Psoas muscle (tissue), 8 donors: ENCODE results near the gene TH. TPM values are rescaled to one million over a fixed set of nuclear protein-coding genes. Genes with fewer than 3 reads are reported as not detected.
"Not testable (repeated sequence)": the region's sequence is repeated elsewhere in the genome, so short reads cannot be mapped to it uniquely, and the experiment has no call there.

Experiments used
- ATAC-seq, 4 donors: fragments of 200-7000 bp; cut with Tn5 transposase; one replicate each; pipeline ENCODE4 v1.9.1; 2020; ENCODE audit warnings: moderate library complexity in 3 of 4, mild to moderate bottlenecking in 2 of 4
- DNase-seq, 2 donors: peaks; one replicate each; pipeline ENCODE4 v3.0.0-alpha.2; 2020
- H3K27ac ChIP-seq: fragments of 200-600 bp; one replicate; pipeline ENCODE4 v1.8.0; 2022
- H3K27me3 ChIP-seq, 3 donors: fragments of 200-600 bp in 1 of 3; one replicate each; pipeline versions ENCODE4 v1.6.1 to v1.8.0; 2013 to 2022; ENCODE audit warnings: low read length in 2 of 3, mild to moderate bottlenecking in 2 of 3, moderate library complexity in 1 of 3; ENCODE audit not compliant: insufficient read depth in 3 of 3
- H3K36me3 ChIP-seq, 2 donors: fragments of 200-600 bp in 1 of 2; one replicate each; pipeline versions ENCODE4 v1.6.1 to v1.8.0; 2013 to 2022; ENCODE audit warnings: low read depth in 1 of 2, mild to moderate bottlenecking in 1 of 2, moderate library complexity in 1 of 2; ENCODE audit not compliant: insufficient read depth in 1 of 2
- H3K4me1 ChIP-seq: fragments of 200-600 bp; one replicate; pipeline ENCODE4 v1.8.0; 2022
- H3K4me3 ChIP-seq: fragments of 200-600 bp; one replicate; pipeline ENCODE4 v1.8.0; 2022; ENCODE audit warnings: mild to moderate bottlenecking
- H3K9me3 ChIP-seq: fragments of 200-600 bp; one replicate; pipeline ENCODE4 v1.8.0; 2022
- CTCF ChIP-seq: fragments of 200-600 bp; IDR thresholded peaks from one replicate; pipeline ENCODE4 v1.8.0; 2022; ENCODE audit warnings: antibody characterized with exemption
- WGBS, 3 donors: extraction: QIAGEN DNeasy Blood & Tissue Kit; methylation state at CpG; one replicate each; pipeline versions ENCODE4 v1.1.6 to v1.1.7; 2013; 5-methylcytosine and 5-hydroxymethylcytosine counted together
- intact Hi-C, 2 donors: fragments of 100-400 bp; cut with DNase I; formaldehyde crosslinking; loops; one replicate each; pipeline versions ENCODE4 v1.11.0 to v1.14.2; 2022
- polyA plus RNA-seq, 3 donors: library from polyadenylated mRNA; stranded (reverse); fragments of 200-250 nt; gene quantifications; one replicate each; pipeline ENCODE4 v1.2.3, GENCODE V29; 2013
- total RNA-seq, 4 donors: library from RNA; stranded (reverse); fragmentation: NEBNext Ultra II Directional in 2 of 4; extraction: Animal tissue kit (Norgen Biotek cat#: 25700) in 2 of 4; gene quantifications; one replicate each; pipeline versions ENCODE4 v1.2.1 to v1.2.4, GENCODE V29; 2021 to 2023
- donor health status: healthy with polysubstance abuse.
- donor health status: DM: no; HTN: no; CAD: no; lungs with moderate emphysema.
- donor health status: Bipolar disorder and iron deficiency.
- donor health status: healthy.
- donor health status: DM: yes; HTN: yes; CAD: no.
- donor health status: DM: no; HTN: no; CAD: no.
- donor health status: DM: no; HTN: no; CAD: no.
- donor health status: DM: yes; HTN: yes; CAD: no.

Gene TH
- total and polyA plus RNA-seq, 7 donors, result 0.16 to 0.34 TPM; not detected in 5

GRCh38 chr11:2126520-2127085 is 45.0 kb downstream of the TH start:
- Histone ChIP-seq H3K9me3 (no peaks in the 10 kb centered on the region), H3K27me3 (peaks cover 0 to 16% (median 4%) of the 10 kb centered on the region in 3 donors), H3K36me3 (no peaks in the 10 kb centered on the region), H3K27ac (no peak overlapping the region), H3K4me1 (no peaks in the 10 kb centered on the region), H3K4me3 (no peak overlapping the region)
- WGBS, 3 donors, result 90 to 92% (median 92%) methylated on average over 2 of the region's 2 CpGs
- intact Hi-C loops, result no loop called here
- peak in 1 of 2 donors; percentile 6 for DNase-seq
- ATAC-seq, result no peak
- TF ChIP-seq CTCF, result no peak

DNA sequence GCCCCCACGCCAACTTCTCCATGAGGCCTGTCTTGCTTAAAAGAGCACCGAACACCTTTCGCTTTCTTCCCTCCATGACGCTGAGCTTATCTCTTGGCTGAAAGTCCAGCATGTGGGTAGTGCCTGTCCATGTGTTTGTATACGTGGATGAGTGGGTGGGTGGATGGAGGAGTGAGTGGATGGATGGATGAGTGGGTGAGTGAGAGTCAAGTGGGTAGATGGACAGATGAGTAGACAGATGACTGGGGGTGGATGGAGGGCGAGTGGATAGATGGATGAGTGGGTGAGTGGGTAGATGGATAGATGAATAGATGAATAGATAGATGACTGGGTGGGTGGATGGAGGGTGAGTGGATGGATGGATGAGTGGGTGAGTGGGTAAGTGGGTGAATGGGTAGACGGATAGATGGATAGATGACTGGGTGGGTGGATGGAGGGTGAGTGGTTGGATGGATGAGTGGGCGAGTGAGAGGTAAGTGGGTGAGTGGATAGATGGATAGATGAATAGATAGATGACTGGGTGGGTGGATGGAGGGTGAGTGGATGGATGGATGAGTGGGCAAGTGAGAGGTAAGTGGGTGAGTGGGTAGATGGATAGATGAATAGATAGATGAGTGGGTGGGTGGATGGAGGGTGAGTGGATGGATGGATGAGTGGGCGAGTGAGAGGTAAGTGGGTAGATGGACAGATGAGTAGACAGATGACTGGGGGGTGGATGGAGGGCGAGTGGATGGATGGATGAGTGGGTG is 46.7 kb downstream of the TH start:
- H3K36me3 ChIP-seq, H3K9me3 ChIP-seq, H3K27ac ChIP-seq, intact Hi-C loops, H3K4me1 ChIP-seq, H3K4me3 ChIP-seq, DNase-seq, ATAC-seq: not testable (repeated sequence)
- H3K27me3 ChIP-seq, result peaks cover 0 to 24% (median under 1%) of the 10 kb centered on the region in 3 donors
- WGBS, 3 donors, result 89 to 91% (median 90%) methylated on average over 8 of the region's 10 CpGs

DNA sequence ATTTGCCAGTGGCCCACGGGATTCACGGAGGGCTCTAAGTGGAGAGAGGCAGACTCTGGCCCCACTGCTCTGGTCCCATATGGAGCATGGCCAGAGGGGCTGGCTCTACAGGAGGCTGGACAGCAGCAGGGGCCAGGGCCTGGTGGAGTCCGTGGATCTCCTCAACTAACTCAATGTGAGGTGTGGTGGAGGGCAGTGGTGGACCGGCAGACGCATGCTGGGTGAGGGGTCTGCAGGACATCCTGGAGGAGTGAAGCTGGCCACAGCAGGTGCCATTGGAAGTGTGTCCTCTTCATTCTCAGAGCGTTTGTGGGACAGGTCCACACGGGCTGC is 48.0 kb downstream of the TH start:
- Histone ChIP-seq H3K4me3 (no peak overlapping the region), H3K27ac (no peak overlapping the region), H3K9me3 (no peaks in the 10 kb centered on the region), H3K36me3 (no peaks in the 10 kb centered on the region), H3K27me3 (peaks cover 0 to 16% (median 0%) of the 10 kb centered on the region in 3 donors), H3K4me1 (no peaks in the 10 kb centered on the region)
- intact Hi-C loops, result no loop called here
- DNase-seq (peak in 1 of 2 donors; percentile 12), ATAC-seq (no peak)
- TF ChIP-seq CTCF, result no peak
- WGBS, 3 donors, result 76 to 84% (median 84%) methylated on average over 7 of the region's 7 CpGs

- TF ChIP-seq CTCF, result no peak
- no peaks in the 10 kb centered on the region for H3K36me3 ChIP-seq
- H3K4me3 ChIP-seq, result no peak overlapping the region
- no peak overlapping the region for H3K27ac ChIP-seq
- 79 to 87% (median 86%) methylated on average over 7 to 13 of the region's 13 CpGs for WGBS, 3 donors
- ATAC-seq, result no peak
- no peaks in the 10 kb centered on the region for H3K4me1 ChIP-seq
- DNase-seq, result peak in 1 of 2 donors; percentile 41
- H3K9me3 ChIP-seq, result no peaks in the 10 kb centered on the region
- H3K27me3 ChIP-seq, result peaks cover 0 to 16% (median 2%) of the 10 kb centered on the region in 3 donors
- intact Hi-C loops, result no loop called here
Measured at GRCh38 chr11:2122907-2123627, 48.5 kb downstream of the TH start.

GRCh38 chr11:2122222-2122906 is 49.3 kb downstream of the TH start:
- Histone ChIP-seq H3K4me3 (no peak overlapping the region), H3K36me3 (no peaks in the 10 kb centered on the region), H3K27ac (no peak overlapping the region), H3K27me3 (peaks cover 0 to 16% (median 2%) of the 10 kb centered on the region in 3 donors), H3K9me3 (no peaks in the 10 kb centered on the region), H3K4me1 (no peaks in the 10 kb centered on the region)
- TF ChIP-seq CTCF, result no peak
- whole genome bisulfite sequencing, 3 donors, result 67 to 71% (median 67%) methylated on average over 17 to 19 of the region's 19 CpGs
- DNase-seq (no peak), ATAC-seq (no peak)
- intact Hi-C loops, result no loop called here
